Caki2 (cell line): ENCODE measurements around the gene PARP1. TPM values are rescaled to one million over a fixed set of nuclear protein-coding genes. Genes with fewer than 3 reads are reported as not detected.
"Not testable (repeated sequence)": the region's sequence is repeated elsewhere in the genome, so short reads cannot be mapped to it uniquely, and the experiment has no call there.

Experiments used
- DNase-seq: peaks from one replicate; pipeline ENCODE4 v3.0.0-alpha.2; 2015; ENCODE audit warnings: low read depth
- in situ Hi-C: cut with HindIII; loops from 2 replicates; pipeline ENCODE4 v1.10.0; 2016; ENCODE audit warnings: low sequenced_read_pairs, low pct_unique_long_range_greater_than_20kb, mixed read lengths
- total RNA-seq: library from RNA; depleted of rRNA; stranded (reverse); fragments of >200 nt; shearing (Covaris generic); gene quantifications from 2 replicates; pipeline ENCODE4 v1.2.3, GENCODE V29; 2014; ENCODE audit warnings: low replicate concordance; rRNA removed

The PARP1 gene
- total RNA-seq, 1 experiment from 2014 or later, result 179 TPM

DNA sequence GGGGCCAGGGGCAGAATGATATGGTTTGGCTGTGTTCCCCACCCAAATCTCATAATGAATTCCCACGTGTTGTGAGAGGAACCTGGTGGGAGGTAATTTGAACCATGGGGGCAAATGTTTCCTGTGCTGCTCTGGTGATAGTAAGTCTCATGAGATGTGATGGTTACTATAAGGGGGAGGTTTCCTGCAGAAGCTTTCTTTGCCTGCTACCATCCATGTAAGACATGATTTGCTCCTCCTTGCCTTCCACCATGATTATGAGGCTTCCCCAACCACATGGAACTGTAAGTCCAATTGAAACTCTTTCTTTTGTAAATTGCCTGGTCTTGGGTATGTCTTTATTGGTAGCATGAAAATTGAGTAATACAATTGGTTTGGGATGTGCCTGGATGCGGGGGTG lies 65.2 kb downstream of the PARP1 start:
- no peak for DNase-seq
- in situ Hi-C loops, result no loop called here

DNA sequence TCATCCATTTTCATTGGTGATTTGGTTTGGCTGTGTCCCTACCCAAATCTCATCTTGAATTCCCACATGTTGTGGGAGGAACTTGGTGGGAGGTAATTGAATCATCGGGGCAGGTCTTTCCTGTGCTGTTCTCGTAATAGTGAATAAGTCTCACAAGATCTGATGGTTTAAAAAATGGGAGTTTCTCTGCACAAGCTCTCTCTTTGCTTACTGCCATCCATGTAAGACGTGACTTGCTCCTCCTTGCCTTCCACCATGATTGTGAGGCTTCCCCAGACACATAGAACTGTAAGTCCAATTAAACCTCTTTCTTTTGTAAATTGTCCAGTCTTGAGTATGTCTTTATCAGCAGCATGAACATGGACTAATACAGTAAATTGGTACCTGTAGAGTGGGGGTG lies 67.8 kb downstream of the PARP1 start:
- DNase-seq, in situ Hi-C loops: not testable (repeated sequence)

DNA sequence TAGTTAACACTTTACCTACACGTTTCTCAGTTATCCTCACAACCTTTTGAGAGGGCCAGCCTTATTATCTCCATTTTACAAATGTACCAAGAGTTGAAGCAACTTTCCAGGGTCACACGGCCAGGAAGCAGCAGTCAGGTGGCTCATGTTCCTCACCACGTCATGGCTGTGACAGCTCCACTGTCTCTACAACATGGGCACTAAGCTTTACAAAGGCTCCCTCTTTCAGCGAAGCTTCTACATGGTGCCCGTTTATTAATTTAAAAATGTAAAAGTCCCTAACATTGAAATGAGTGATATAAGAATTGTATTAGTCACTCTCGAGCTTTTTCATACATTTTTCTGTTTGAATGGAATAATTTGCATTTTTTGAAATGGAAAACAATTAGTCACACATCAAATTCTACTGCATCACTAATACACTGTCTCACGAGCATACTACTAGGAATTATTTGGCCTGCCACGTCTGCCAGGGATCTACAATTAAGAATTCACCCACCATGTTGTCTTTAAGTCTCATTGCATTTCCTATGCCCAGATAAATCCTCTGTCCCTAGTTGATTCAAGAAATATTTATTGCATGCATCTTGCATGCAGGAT lies 70.5 kb downstream of the PARP1 start:
- in situ Hi-C loops, result no loop called here
- DNase-seq, result no peak

DNA sequence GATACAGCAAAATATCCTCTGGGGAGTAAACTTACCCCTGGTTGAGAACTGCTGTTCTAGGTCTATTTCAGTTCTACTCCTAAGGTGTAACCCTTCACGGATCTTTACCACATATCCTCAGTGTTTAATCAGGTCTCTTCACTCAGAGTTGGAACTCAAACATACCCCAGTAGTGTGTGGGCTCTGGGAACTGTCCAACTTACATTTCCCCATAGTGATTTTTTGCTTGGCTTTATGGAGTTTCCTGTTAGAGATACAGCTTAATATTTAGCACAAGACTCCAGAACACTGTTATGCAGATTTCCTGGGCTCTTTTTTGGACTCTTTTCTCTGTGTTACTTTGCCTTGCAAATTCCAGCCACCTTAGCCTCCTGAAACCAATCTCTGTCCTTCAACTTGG lies 72.2 kb downstream of the PARP1 start:
- in situ Hi-C loops, result no loop called here
- DNase-seq, result no peak

DNA sequence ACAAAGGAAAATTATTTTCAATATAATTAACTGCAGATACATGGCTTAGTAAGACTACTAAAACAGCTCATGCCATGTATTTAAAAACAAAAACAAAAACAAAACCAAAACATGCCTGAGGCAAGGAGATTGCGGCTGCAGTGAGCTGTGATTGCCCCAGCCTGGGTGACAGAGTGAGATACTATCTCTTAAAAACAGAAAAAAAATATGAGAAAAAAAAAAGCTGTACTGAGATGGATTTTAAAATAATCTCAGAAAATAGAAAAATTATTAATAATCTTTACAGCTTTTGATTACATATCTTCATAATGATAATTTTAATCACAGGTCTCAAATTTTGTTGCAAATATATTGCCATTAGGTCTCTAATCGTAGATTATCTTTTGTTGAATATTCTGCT lies 74.9 kb downstream of the PARP1 start:
- in situ Hi-C loops, result no loop called here
- DNase-seq, result no peak

DNA sequence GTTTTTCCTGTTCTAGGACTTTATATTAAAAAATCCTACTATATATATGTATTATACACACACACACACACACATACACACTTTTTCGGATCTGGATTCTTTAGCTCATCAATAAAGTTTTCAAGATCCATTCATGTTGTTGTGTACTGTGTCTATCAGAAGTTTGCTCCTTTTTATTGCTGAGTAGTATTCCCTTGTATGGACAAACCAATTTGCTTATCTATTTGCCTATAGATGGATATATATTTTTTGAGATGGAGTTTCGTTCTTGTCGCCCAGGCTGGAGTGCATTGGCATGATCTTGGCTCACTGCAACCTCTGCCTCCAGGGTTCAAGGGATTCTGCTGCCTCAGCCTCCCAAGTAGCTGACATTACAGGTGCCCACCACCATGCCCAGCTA lies 78.7 kb downstream of the PARP1 start:
- DNase-seq, result no peak

DNA sequence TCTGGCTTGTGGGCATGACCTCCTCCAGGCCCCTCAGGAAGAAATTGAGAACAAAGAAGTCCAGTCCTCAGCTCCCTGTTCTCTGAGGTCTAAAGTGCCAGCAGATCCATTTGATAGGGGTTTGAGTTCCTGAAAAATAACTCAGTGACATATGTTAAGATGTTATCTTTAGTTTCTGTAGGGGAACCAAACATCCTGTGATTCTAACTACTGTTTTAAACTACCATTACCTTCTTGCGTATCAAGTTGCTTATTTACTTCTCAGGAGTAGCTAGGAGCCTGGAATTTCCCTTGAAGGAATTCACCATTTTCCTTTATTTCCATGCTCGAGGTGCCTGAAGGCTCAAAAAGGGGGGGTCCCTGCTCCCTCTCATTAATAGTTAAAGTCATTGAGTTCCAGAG lies 80.1 kb downstream of the PARP1 start:
- in situ Hi-C loops, result no loop called here
- no peak for DNase-seq

More for the DNA sequence above, 78.7 kb downstream of the PARP1 start:
- in situ Hi-C loops, result no loop called here

DNA sequence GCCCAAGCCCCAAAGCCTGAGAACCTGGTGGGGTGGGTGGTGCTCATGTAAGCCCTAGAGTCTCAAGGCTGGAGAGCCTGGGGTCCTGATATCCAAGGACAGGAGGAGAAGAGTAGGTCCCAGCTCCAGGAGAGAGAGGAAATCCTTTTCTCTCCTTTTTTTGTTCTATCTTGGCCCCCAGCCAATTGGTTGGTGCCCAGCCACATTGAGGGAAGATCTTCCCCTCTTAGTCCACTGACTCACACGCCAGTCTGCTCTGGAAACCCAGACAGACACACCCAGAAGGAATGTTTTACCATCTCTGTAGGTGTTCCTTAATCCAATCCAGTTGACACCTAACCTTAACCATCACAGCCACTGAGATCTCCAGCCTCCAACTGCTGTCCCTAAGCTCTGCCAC lies 82.7 kb downstream of the PARP1 start:
- peak; percentile 14 for DNase-seq
- in situ Hi-C loops, result no loop called here

DNA sequence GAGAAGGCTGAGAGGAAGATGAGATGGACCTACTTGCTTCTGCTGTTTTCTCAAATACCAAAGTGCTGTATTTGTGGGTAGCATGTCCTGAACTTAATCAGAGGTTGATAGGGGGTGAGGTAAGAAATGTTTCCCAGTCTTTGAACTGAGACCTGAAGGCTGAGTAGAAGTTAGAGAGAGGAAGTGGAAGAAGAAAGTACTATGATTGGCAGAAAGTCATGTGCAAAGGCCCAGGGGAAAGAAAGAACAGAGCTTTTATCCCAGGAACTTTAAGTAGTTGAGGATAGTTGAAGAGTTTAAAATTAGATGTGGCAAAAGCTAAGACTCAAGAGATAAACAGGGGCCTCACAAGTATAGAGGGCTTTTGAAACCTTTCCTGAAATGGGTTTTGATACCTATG lies 83.4 kb downstream of the PARP1 start:
- DNase-seq, result no peak
- in situ Hi-C loops, result no loop called here

DNA sequence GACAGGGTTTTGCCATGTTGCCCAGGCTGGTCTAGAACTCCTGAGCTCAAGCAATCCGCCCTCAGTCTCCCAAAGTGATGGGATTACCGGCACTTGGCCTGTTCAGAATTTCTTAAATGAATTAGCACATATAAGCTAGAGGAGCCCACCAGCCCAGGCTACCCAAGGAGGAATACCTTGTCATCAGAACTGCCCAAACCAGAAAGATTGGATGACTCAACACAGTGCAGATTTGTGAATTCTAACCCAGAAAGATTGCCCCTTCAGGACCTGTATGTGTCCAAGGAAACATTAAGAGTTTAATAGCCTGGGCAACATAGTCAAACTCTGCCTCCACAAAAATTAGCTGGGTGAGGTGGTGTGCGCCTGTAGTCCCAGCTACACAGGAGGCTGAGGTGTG lies 84.9 kb downstream of the PARP1 start:
- DNase-seq, result no peak
- in situ Hi-C loops, result no loop called here

DNA sequence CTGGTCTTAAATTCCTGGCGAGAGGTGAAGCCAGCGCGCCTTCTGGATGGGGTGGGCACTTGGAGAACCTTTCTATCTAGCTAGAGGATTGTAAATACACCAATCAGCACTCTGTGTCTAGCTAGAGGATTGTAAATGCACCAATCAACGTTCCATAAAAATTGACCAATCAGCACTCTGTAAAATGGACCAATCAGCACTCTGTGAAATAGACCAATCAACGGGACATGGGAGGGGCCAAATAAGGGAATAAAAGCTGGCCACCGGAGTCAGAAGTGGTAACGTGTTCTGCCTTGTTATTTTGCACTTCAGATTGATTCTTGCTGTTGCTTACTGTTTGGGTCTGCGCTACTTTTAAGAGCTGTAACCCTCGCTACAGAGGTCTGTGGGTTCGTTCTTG lies 87.0 kb downstream of the PARP1 start:
- in situ Hi-C loops, result no loop called here
- DNase-seq, result no peak

DNA sequence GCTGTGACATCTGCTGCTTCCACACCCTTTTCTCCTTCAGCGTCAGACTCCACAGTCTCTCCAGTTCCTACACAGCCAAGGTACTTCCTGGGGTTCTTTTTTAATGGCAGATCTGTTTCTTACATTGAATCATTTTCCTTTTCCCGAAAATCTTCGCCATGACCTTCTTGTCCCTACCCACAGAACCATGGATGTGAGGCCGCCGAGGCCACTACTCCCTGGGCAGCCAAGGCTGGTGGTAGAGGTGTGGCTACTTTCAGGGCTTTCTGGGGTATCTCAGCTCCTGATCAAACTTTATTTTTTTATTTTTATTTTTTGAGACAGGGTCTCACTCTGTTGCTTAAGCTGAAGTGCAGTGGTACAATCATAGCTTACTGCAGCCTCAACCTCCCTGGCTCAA lies 89.4 kb downstream of the PARP1 start:
- DNase-seq, result no peak

DNA sequence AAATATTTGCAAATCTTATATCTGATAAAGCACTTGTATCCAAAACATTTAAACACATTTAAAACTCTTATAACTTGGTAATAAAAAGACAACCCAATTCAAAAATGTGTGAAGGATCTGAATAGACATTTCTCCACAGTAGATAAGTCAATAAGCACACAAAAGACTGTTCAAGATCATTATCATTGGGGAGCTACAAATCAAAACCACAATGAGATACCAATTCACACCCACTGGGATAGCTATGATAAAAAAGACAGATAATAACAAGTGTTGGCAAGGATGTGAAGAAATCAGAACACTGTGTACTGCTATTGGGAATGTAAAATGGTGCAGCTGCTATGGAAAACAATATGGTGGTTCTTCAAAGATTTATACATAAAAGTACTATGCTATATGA lies 93.8 kb downstream of the PARP1 start:
- in situ Hi-C loops, result no loop called here
- DNase-seq, result no peak

More for the DNA sequence above, 89.4 kb downstream of the PARP1 start:
- in situ Hi-C loops, result no loop called here

DNA sequence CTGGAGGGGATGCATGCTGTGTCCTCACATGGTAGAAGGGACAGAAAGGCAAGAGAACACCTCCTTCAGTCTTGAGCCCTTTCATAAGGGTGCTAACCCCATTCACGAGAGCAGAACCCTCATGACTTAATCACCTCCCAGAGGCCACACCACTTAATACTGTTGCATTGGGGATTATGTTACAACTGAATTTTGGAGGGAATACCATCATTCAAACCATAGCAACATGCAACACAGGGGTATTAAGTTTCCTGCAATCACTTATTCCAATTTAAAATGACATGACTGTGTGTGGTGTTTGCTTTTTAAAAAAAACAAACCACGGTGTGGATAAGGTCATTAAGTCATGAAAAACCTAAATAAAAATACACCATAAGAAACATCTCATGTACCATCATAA lies 95.8 kb downstream of the PARP1 start:
- in situ Hi-C loops, result no loop called here
- DNase-seq, result no peak

DNA sequence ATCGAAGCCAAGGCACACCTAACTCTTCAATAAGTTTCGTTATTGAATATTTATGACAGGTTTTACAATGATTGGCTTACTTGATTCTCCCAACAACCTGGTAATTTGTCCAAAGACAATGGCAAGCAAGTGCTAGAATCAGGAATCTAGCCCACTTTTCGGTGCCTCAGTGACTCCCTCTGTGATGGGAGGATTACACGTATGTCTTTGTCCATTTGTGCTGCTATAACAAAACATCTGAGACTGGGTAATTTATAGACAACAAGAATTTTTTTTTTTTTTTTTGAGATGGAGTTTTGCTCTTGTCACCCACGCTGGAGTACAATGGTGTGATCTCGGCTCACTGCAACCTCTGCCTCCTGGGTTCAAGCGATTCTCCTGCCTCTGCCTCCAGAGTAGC lies 96.5 kb downstream of the PARP1 start:
- in situ Hi-C loops, result no loop called here
- DNase-seq, result no peak

Other genes with a start within 250 kb of the PARP1 start
- 24.9 and 39.2 TPM in 2 replicates for gene ACBD3, start 221.4 kb downstream of the PARP1 start, total RNA-seq
- gene MIXL1, start 184.4 kb downstream of the PARP1 start, total RNA-seq, result not detected in 2 replicates
- 6.7 and 6.8 TPM in 2 replicates for gene LIN9, start 98.9 kb downstream of the PARP1 start, total RNA-seq
- not detected in 2 replicates for gene STUM, start 140.7 kb upstream of the PARP1 start, total RNA-seq